Stimulated activated naive CD8-positive, alpha-beta T cell treated with anti-CD3 and anti-CD28 coated beads, Interleukin-15, Interleukin-2, amounts not matched to agents 100 ng/mL and 50 ng/mL, for 24 hours (primary cell): ENCODE data around the gene RNF10.
A peak's percentile ranks its signal among the peaks of the same experiment; 100 is the strongest.
"Not testable (repeated sequence)": the region's sequence is repeated elsewhere in the genome, so short reads cannot be mapped to it uniquely, and the experiment has no call there.

Experiments used
- H3K27ac Mint-ChIP-seq: one replicate; pipeline ENCODE4 v1.8.0; 2021; ENCODE audit warnings: mild to moderate bottlenecking, mixed read lengths
- H3K27me3 Mint-ChIP-seq: one replicate; pipeline ENCODE4 v1.8.0; 2021; ENCODE audit warnings: mixed read lengths
- H3K36me3 Mint-ChIP-seq: one replicate; pipeline ENCODE4 v1.8.0; 2021; ENCODE audit warnings: low read depth, mixed read lengths
- H3K4me1 Mint-ChIP-seq: one replicate; pipeline ENCODE4 v1.8.0; 2021; ENCODE audit warnings: low read depth, mixed read lengths
- H3K4me3 Mint-ChIP-seq: one replicate; pipeline ENCODE4 v1.8.0; 2021; ENCODE audit warnings: mild to moderate bottlenecking, mixed read lengths
- H3K9me3 Mint-ChIP-seq: one replicate; pipeline ENCODE4 v1.8.0; 2021; ENCODE audit warnings: mixed read lengths

The RNF10 gene

GRCh38 chr12:120500581-120500980, 33.6 kb upstream of the RNF10 start:
- H3K36me3 Mint-ChIP-seq: peaks cover 42% of the 10 kb centered on the region

GRCh38 chr12:120504587-120504986, 29.6 kb upstream of the RNF10 start:
- Mint-ChIP-seq H3K27me3 (no peaks in the 10 kb centered on the region), H3K27ac (no peak overlapping the region), H3K36me3 (peaks cover 28% of the 10 kb centered on the region), H3K4me3 (no peak overlapping the region), H3K9me3 (no peaks in the 10 kb centered on the region), H3K4me1 (no peaks in the 10 kb centered on the region)

More at GRCh38 chr12:120500581-120500980, 33.6 kb upstream of the RNF10 start:
- Mint-ChIP-seq H3K4me3 (no peak overlapping the region), H3K27ac (peak overlapping the region; percentile 26), H3K9me3 (no peaks in the 10 kb centered on the region), H3K4me1 (peaks cover 21% of the 10 kb centered on the region), H3K27me3 (no peaks in the 10 kb centered on the region)

- H3K4me3 Mint-ChIP-seq: no peak overlapping the region
- H3K36me3 Mint-ChIP-seq: peaks cover 27% of the 10 kb centered on the region
- no peaks in the 10 kb centered on the region for H3K4me1 Mint-ChIP-seq
- H3K9me3 Mint-ChIP-seq: no peaks in the 10 kb centered on the region
- no peak overlapping the region for H3K27ac Mint-ChIP-seq
- no peaks in the 10 kb centered on the region for H3K27me3 Mint-ChIP-seq
Measured at GRCh38 chr12:120508537-120508936, 25.6 kb upstream of the RNF10 start.

- H3K36me3 Mint-ChIP-seq: peaks cover 31% of the 10 kb centered on the region
- H3K4me3 Mint-ChIP-seq: no peak overlapping the region
- H3K4me1 Mint-ChIP-seq: no peaks in the 10 kb centered on the region
- no peaks in the 10 kb centered on the region for H3K9me3 Mint-ChIP-seq
- H3K27me3 Mint-ChIP-seq: no peaks in the 10 kb centered on the region
- no peak overlapping the region for H3K27ac Mint-ChIP-seq
Measured at GRCh38 chr12:120514002-120514401, 20.2 kb upstream of the RNF10 start.

- H3K36me3 Mint-ChIP-seq: peaks cover 29% of the 10 kb centered on the region
- H3K4me1 Mint-ChIP-seq: no peaks in the 10 kb centered on the region
- no peaks in the 10 kb centered on the region for H3K27me3 Mint-ChIP-seq
- H3K9me3 Mint-ChIP-seq: no peaks in the 10 kb centered on the region
- H3K27ac Mint-ChIP-seq: no peak overlapping the region
- no peak overlapping the region for H3K4me3 Mint-ChIP-seq
Measured at GRCh38 chr12:120515496-120515895, 18.7 kb upstream of the RNF10 start.

GRCh38 chr12:120519324-120519723, 14.8 kb upstream of the RNF10 start:
- H3K36me3 Mint-ChIP-seq: peaks cover 21% of the 10 kb centered on the region
- not testable (repeated sequence) for H3K27me3 Mint-ChIP-seq, H3K27ac Mint-ChIP-seq

GRCh38 chr12:120522568-120522967, 11.6 kb upstream of the RNF10 start:
- Mint-ChIP-seq H3K4me1 (peaks cover 5% of the 10 kb centered on the region), H3K9me3 (no peaks in the 10 kb centered on the region), H3K27me3 (no peaks in the 10 kb centered on the region), H3K4me3 (no peak overlapping the region), H3K36me3 (peaks cover 13% of the 10 kb centered on the region), H3K27ac (no peak overlapping the region)

More at GRCh38 chr12:120519324-120519723, 14.8 kb upstream of the RNF10 start:
- not testable (repeated sequence) for H3K9me3 Mint-ChIP-seq, H3K4me3 Mint-ChIP-seq, H3K4me1 Mint-ChIP-seq

- Mint-ChIP-seq H3K4me3 (peak within 1 kb of the TSS; percentile 100), H3K27ac (peak within 1 kb of the TSS; percentile 100), H3K4me1 (peaks cover 22% of the 10 kb centered on the region), H3K27me3 (no peaks in the 10 kb centered on the region), H3K36me3 (peaks cover 9% of the 10 kb centered on the region), H3K9me3 (no peaks in the 10 kb centered on the region)
Measured at GRCh38 chr12:120528861-120529525, 5.2 kb upstream of the RNF10 start, which contains the start of gene COQ5. TSS of gene COQ5 (minus strand) at chr12:120529158. CDS start at chr12:120529141, 17 bp downstream.

- Mint-ChIP-seq H3K4me1 (peaks cover 22% of the 10 kb centered on the region), H3K9me3 (no peaks in the 10 kb centered on the region), H3K27ac (peak overlapping the region; percentile 100), H3K27me3 (no peaks in the 10 kb centered on the region), H3K4me3 (peak overlapping the region; percentile 100), H3K36me3 (peaks cover 9% of the 10 kb centered on the region)
Measured at GRCh38 chr12:120529641-120530417, 4.3 kb upstream of the RNF10 start.

GRCh38 chr12:120530418-120530761, 3.8 kb upstream of the RNF10 start:
- H3K27ac Mint-ChIP-seq, H3K36me3 Mint-ChIP-seq, H3K9me3 Mint-ChIP-seq, H3K27me3 Mint-ChIP-seq: not testable (repeated sequence)
- Mint-ChIP-seq H3K4me1 (peaks cover 22% of the 10 kb centered on the region), H3K4me3 (peak overlapping the region; percentile 100)

- Mint-ChIP-seq H3K9me3 (no peaks in the 10 kb centered on the region), H3K4me3 (no peak overlapping the region), H3K27me3 (no peaks in the 10 kb centered on the region), H3K4me1 (peaks cover 41% of the 10 kb centered on the region), H3K27ac (no peak overlapping the region), H3K36me3 (peaks cover 22% of the 10 kb centered on the region)
Measured at GRCh38 chr12:120532701-120533238, 1.4 kb upstream of the RNF10 start.

GRCh38 chr12:120534703-120535655, 823 bp downstream of the RNF10 start:
- no peaks in the 10 kb centered on the region for H3K9me3 Mint-ChIP-seq
- peaks cover 51% of the 10 kb centered on the region for H3K4me1 Mint-ChIP-seq
- peak overlapping the region; percentile 93 for H3K27ac Mint-ChIP-seq
- peak overlapping the region; percentile 91 for H3K4me3 Mint-ChIP-seq
- H3K27me3 Mint-ChIP-seq: no peaks in the 10 kb centered on the region
- peaks cover 25% of the 10 kb centered on the region for H3K36me3 Mint-ChIP-seq

- Mint-ChIP-seq H3K4me1 (peaks cover 54% of the 10 kb centered on the region), H3K27ac (peak overlapping the region; percentile 53), H3K9me3 (no peaks in the 10 kb centered on the region), H3K27me3 (no peaks in the 10 kb centered on the region), H3K36me3 (peaks cover 37% of the 10 kb centered on the region), H3K4me3 (peak overlapping the region; percentile 91)
Measured at GRCh38 chr12:120536064-120536791, 2.1 kb downstream of the RNF10 start.

GRCh38 chr12:120537856-120538220, 3.7 kb downstream of the RNF10 start:
- Mint-ChIP-seq H3K27ac (peak overlapping the region; percentile 46), H3K27me3 (no peaks in the 10 kb centered on the region), H3K36me3 (peaks cover 46% of the 10 kb centered on the region), H3K4me3 (peak overlapping the region; percentile 91), H3K4me1 (peaks cover 59% of the 10 kb centered on the region), H3K9me3 (no peaks in the 10 kb centered on the region)
